ENCODE measurements around the gene ZP3.
"Not testable (repeated sequence)": the region's sequence is repeated elsewhere in the genome, so short reads cannot be mapped to it uniquely, and the experiment has no call there.

- TF ChIP-seq, protein P1, sequence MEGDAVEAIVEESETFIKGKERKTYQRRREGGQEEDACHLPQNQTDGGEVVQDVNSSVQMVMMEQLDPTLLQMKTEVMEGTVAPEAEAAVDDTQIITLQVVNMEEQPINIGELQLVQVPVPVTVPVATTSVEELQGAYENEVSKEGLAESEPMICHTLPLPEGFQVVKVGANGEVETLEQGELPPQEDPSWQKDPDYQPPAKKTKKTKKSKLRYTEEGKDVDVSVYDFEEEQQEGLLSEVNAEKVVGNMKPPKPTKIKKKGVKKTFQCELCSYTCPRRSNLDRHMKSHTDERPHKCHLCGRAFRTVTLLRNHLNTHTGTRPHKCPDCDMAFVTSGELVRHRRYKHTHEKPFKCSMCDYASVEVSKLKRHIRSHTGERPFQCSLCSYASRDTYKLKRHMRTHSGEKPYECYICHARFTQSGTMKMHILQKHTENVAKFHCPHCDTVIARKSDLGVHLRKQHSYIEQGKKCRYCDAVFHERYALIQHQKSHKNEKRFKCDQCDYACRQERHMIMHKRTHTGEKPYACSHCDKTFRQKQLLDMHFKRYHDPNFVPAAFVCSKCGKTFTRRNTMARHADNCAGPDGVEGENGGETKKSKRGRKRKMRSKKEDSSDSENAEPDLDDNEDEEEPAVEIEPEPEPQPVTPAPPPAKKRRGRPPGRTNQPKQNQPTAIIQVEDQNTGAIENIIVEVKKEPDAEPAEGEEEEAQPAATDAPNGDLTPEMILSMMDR (IDR thresholded peaks at IDR 0.05; ENCODE audit: poor library complexity) = not testable (repeated sequence)
- TF ChIP-seq EZH2 (IDR thresholded peaks at IDR 0.05; ENCODE audit: borderline replicate concordance); EZH2phosphoT487 (IDR thresholded peaks at IDR 0.05; ENCODE audit: low read depth, severe bottlenecking, unreplicated experiment): not testable (repeated sequence)
These were observed 61.3 kb downstream of the ZP3 start for GRCh38 chr7:76485822-76486610.

All from hepatocyte (in vitro differentiated cells).